GM19035 (cell line): ENCODE data around the gene RUVBL1.

Source experiments
- ATAC-seq: cut with Tn5 transposase; IDR thresholded peaks from one replicate; pipeline ENCODE4 v1.9.1; 2021; ENCODE audit not compliant: unreplicated experiment

Gene RUVBL1

GRCh38 chr3:128083980-128084674, 39.5 kb downstream of the RUVBL1 start:
- no peak for ATAC-seq

GRCh38 chr3:128083396-128083795, 40.2 kb downstream of the RUVBL1 start:
- ATAC-seq: no peak

GRCh38 chr3:128082546-128082945, 41.1 kb downstream of the RUVBL1 start:
- no peak for ATAC-seq

GRCh38 chr3:128081846-128082245, 41.8 kb downstream of the RUVBL1 start:
- ATAC-seq: no peak

- ATAC-seq: no peak
Measured at GRCh38 chr3:128081226-128081625, 42.4 kb downstream of the RUVBL1 start.

GRCh38 chr3:128080323-128081080, 43.1 kb downstream of the RUVBL1 start:
- ATAC-seq: no peak

GRCh38 chr3:128079823-128080222, 43.8 kb downstream of the RUVBL1 start:
- no peak for ATAC-seq

GRCh38 chr3:128078875-128079274, 44.7 kb downstream of the RUVBL1 start:
- ATAC-seq: no peak

- ATAC-seq: no peak
Measured at GRCh38 chr3:128078322-128078721, 45.3 kb downstream of the RUVBL1 start.

GRCh38 chr3:128077665-128078064, 45.9 kb downstream of the RUVBL1 start:
- ATAC-seq: no peak

- ATAC-seq: no peak
Measured at GRCh38 chr3:128077202-128077624, 46.4 kb downstream of the RUVBL1 start.

GRCh38 chr3:128076483-128077201, 47.0 kb downstream of the RUVBL1 start:
- ATAC-seq: no peak

GRCh38 chr3:128075522-128076482, 47.8 kb downstream of the RUVBL1 start:
- peak; percentile 49 for ATAC-seq

- ATAC-seq: no peak
Measured at GRCh38 chr3:128074851-128075521, 48.6 kb downstream of the RUVBL1 start.

GRCh38 chr3:128073807-128074206, 49.8 kb downstream of the RUVBL1 start:
- ATAC-seq: no peak

GRCh38 chr3:128073185-128073725, 50.4 kb downstream of the RUVBL1 start:
- no peak for ATAC-seq

GRCh38 chr3:128072454-128073184, 51.0 kb downstream of the RUVBL1 start:
- no peak for ATAC-seq

- ATAC-seq: no peak
Measured at GRCh38 chr3:128071771-128072453, 51.7 kb downstream of the RUVBL1 start.
